NCI-H345 (cell line): ENCODE results near the gene PTPRN.

Experiments used
- DNase-seq: peaks from one replicate; lab custom pipeline; 2025; lab: John Stamatoyannopoulos, UW

PTPRN gene

GRCh38 chr2:219308142-219309101 is 779 bp downstream of the PTPRN start:
- DNase-seq = peak; percentile 34

GRCh38 chr2:219306047-219306446 is 3.2 kb downstream of the PTPRN start:
- DNase-seq = no peak

GRCh38 chr2:219304223-219304622 is 5.0 kb downstream of the PTPRN start:
- no peak for DNase-seq

GRCh38 chr2:219302412-219302968 is 6.7 kb downstream of the PTPRN start:
- DNase-seq = no peak

GRCh38 chr2:219300022-219300421 is 9.2 kb downstream of the PTPRN start:
- DNase-seq = no peak

GRCh38 chr2:219299372-219299760 is 9.8 kb downstream of the PTPRN start:
- DNase-seq = no peak

- peak; percentile 79 for DNase-seq
Measured at GRCh38 chr2:219298759-219299371, 10.3 kb downstream of the PTPRN start.

GRCh38 chr2:219297766-219298456 is 11.3 kb downstream of the PTPRN start:
- no peak for DNase-seq

- no peak for DNase-seq
Measured at GRCh38 chr2:219296631-219297391, 12.4 kb downstream of the PTPRN start.

- no peak for DNase-seq
Measured at GRCh38 chr2:219296142-219296541, 13.1 kb downstream of the PTPRN start.

GRCh38 chr2:219294356-219295351 is 14.5 kb downstream of the PTPRN start:
- DNase-seq = peak; percentile 89

GRCh38 chr2:219293736-219294231 is 15.4 kb downstream of the PTPRN start:
- no peak for DNase-seq

GRCh38 chr2:219292616-219293015 is 16.6 kb downstream of the PTPRN start:
- no peak for DNase-seq

GRCh38 chr2:219291910-219292490 is 17.2 kb downstream of the PTPRN start:
- no peak for DNase-seq

- no peak for DNase-seq
Measured at GRCh38 chr2:219291394-219291793, 17.8 kb downstream of the PTPRN start.

GRCh38 chr2:219290381-219291171 is 18.6 kb downstream of the PTPRN start:
- DNase-seq = no peak

- no peak for DNase-seq
Measured at GRCh38 chr2:219289537-219290361, 19.5 kb downstream of the PTPRN start.

- no peak for DNase-seq
Measured at GRCh38 chr2:219289195-219289536, 20.0 kb downstream of the PTPRN start.
